ENCODE results near the gene MRC2.

The MRC2 gene

DNA sequence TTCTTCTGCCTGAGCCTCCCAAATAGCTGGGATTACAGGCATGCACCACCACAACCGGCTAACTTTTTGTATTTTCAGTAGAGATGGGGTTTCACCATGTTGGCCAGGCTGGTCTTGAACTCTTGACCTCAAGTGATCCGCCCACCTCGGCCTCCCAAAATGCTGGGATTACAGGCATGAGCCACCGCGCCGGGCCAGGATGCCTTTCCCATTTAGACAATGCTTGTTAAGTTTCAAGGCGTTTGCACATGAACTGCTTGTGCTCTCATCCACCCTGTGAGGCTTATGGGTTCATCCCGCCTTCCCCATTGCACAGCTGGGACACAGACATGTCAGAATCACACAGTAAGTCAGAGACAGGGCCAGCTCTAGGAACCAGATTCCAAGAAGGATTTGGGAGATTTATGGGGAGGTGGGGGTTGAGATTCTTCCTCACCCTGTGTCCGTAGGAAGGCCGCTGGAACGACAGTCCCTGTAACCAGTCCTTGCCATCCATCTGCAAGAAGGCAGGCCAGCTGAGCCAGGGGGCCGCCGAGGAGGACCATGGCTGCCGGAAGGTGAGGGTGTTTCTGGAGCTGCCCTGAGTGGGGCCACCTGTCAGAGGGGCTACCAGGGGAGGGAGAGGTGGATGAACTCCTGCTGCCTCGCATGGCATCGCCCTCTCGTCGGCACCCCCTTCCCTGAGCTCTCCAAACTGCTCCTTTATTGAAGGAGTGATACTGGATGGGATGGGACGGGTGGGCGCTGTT, 46.3 kb downstream of the MRC2 start:
- in situ Hi-C loops (cut with HindIII; ENCODE audit: low pct_unique_long_range_greater_than_20kb, low sequenced_read_pairs), result no loop called here
- DNase-seq (ENCODE audit: low read depth in 1 of 2, low spot score in 1 of 2), result no peak
- no peak for TF ChIP-seq JUND (IDR thresholded peaks at IDR 0.05; ENCODE audit: low read depth)

DNA sequence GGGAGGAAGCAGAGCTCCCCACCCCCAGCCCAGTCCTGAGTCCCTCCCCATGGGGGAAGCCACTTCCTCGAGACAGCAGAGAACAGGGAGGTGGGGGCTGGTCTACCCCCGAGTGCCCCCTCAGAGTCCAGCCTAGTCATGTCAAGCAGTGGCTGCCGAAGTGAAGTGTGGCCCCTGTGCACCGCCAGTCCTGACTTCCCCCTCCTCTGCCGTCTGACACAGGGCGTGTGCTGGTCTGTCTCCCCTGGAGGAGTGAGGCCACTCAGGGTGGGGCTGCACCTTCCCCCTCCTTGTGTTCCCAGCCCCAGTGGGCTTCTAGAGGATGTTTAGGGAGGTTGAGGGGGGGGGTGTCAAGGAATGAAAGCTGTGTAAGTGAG, 46.9 kb downstream of the MRC2 start:
- no peak for TF ChIP-seq JUND (IDR thresholded peaks at IDR 0.05; ENCODE audit: low read depth)
- in situ Hi-C loops (cut with HindIII; ENCODE audit: low pct_unique_long_range_greater_than_20kb, low sequenced_read_pairs), result no loop called here
- no peak for DNase-seq (ENCODE audit: low read depth in 1 of 2, low spot score in 1 of 2)

DNA sequence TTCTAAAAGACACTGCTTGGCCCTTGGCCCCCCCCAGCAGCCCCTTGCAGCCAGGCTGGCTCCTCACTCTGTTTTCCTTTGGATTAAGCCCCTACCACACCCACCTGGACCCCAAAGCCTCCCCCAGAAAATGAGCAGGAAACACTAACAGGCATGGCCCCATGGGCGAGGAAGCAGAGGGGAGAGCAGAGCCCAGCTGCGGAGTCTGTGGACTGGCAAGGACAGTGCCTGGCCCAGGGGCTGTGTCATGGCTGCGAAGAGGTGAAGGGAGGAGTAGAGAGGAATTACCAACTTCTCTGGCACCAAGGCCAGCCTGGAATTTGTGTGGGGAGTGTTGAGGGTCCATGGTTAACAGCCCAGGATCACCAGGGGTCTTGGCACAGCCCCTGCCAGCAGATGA, 47.4 kb downstream of the MRC2 start:
- no peak for DNase-seq (ENCODE audit: low read depth in 1 of 2, low spot score in 1 of 2)
- in situ Hi-C loops (cut with HindIII; ENCODE audit: low pct_unique_long_range_greater_than_20kb, low sequenced_read_pairs), result no loop called here
- no peak for TF ChIP-seq JUND (IDR thresholded peaks at IDR 0.05; ENCODE audit: low read depth)

DNA sequence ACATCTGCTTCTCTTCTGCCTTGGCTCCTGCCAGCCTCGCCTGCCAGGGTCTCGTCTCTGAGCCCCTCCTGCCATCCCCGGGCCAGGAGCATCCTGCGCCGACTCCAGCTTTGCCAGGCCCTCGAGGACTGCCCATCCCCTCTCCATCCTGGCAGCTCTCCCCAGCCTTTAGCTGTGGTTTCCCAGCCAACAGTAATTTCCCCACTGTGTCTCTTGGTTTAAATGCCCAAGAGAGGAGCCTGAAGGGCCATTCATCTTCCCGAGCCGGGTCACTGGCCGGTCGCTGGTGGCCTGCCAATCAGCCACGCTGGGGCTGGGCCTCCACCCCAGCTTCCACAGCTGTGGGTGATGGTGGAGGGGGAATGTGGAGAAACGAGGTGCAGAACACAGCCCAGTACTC, 47.8 kb downstream of the MRC2 start:
- in situ Hi-C loops (cut with HindIII; ENCODE audit: low pct_unique_long_range_greater_than_20kb, low sequenced_read_pairs), result no loop called here
- no peak for TF ChIP-seq JUND (IDR thresholded peaks at IDR 0.05; ENCODE audit: low read depth)
- DNase-seq (ENCODE audit: low read depth in 1 of 2, low spot score in 1 of 2), result no peak

DNA sequence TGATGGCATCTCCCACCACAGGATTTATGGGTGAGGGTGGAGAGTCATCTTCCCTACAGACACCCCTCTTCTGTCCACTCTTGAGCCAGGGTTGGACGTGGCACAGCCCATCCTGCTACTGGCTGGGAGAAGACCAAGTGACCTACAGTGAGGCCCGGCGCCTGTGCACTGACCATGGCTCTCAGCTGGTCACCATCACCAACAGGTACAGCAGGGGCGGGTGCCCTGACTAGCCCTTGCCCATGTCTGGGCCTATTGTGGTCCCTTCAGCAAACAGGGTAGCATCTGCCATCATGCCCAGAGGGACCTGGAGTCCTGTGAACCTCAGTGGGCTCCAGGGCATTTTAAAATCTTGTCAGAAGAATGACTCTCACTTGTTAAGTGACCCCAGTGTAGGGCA, 48.2 kb downstream of the MRC2 start:
- TF ChIP-seq JUND (IDR thresholded peaks at IDR 0.05; ENCODE audit: low read depth), result no peak
- in situ Hi-C loops (cut with HindIII; ENCODE audit: low pct_unique_long_range_greater_than_20kb, low sequenced_read_pairs), result no loop called here
- no peak for DNase-seq (ENCODE audit: low read depth in 1 of 2, low spot score in 1 of 2)

DNA sequence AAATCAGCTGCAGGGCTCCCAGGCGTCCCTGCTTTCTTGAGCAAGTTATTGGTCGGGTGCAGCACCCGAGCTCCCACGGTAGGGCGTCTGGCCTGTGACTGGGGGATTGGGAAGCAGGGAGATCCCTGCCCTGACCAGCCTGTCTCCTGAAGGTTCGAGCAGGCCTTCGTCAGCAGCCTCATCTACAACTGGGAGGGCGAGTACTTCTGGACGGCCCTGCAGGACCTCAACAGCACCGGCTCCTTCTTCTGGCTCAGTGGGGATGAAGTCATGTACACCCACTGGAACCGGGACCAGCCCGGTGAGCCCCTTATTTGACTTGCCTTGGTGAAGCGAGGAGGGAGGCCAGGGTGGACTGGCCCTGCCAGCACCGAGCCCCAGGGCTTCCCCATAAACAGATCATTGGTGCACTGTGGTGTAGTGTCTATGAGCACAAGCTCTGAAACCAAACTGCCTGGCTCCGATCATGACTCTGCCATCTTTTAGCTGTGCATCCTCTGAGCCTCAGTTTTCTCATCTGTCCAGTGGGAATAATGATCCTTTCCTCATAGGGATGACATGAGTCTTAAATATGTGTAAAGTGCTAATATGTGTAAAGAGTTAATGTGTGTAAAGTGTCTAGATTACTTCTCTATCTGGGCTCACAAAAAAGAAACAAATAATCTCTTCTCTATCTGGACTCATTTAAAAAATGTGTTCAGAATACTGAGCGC, 48.9 kb downstream of the MRC2 start:
- DNase-seq (ENCODE audit: low read depth in 1 of 2, low spot score in 1 of 2), result no peak
- in situ Hi-C loops (cut with HindIII; ENCODE audit: low pct_unique_long_range_greater_than_20kb, low sequenced_read_pairs), result no loop called here
- TF ChIP-seq JUND (IDR thresholded peaks at IDR 0.05; ENCODE audit: low read depth), result no peak

DNA sequence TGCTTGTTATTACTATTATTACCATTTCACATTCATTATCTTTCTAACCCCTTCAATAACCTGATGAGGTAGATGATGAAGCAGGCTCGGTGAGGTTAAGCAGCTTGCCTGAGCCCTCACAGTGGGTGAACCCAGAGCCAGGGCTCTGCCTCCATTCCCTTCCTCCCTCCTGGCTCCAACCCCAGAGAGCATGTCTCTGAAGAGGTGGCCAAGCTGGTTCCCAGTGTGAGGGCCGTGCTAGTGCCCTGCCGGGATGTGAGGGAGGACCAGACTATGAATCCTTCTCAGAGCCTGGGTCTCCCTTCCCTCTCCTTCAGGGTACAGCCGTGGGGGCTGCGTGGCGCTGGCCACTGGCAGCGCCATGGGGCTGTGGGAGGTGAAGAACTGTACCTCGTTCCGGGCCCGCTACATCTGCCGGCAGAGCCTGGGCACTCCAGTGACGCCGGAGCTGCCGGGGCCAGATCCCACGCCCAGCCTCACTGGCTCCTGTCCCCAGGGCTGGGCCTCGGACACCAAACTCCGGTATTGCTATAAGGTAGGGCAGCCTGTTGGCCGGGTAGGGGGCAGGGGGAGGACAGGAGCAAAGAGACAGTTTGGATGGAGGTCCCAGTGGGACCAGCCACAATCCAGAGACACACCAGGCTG, 49.6 kb downstream of the MRC2 start:
- DNase-seq (ENCODE audit: low read depth in 1 of 2, low spot score in 1 of 2), result no peak
- no peak for TF ChIP-seq JUND (IDR thresholded peaks at IDR 0.05; ENCODE audit: low read depth)
- in situ Hi-C loops (cut with HindIII; ENCODE audit: low pct_unique_long_range_greater_than_20kb, low sequenced_read_pairs), result no loop called here

DNA sequence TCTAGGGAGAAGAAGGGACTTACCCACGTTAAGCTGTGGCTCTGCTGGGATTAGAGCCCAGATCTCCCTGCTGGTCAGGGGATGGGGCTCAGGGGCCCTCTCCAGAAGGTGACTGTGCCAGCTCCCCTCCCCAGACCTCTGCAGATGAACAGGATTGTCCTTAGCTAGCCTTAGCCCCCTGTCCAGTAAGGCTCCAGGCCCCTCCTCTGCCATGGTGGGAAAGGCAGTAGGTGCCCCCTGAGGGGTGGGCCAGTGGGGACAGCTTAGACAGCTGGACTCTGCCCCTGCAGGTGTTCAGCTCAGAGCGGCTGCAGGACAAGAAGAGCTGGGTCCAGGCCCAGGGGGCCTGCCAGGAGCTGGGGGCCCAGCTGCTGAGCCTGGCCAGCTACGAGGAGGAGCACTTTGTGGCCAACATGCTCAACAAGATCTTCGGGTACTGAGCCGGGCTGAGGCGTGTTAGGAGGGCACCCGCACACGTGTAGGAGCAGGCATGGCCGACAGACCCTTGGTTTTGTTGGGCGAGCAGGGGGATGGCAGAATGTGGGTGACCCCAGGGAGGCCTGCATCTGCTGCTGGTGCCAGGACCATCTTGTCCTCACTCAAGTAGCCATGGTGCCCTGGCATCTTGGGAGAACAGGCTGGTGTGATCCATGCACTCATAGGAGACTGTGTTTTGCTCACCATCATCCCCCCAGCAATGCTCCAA, 50.9 kb downstream of the MRC2 start:
- no peak for DNase-seq (ENCODE audit: low read depth in 1 of 2, low spot score in 1 of 2)
- in situ Hi-C loops (cut with HindIII; ENCODE audit: low pct_unique_long_range_greater_than_20kb, low sequenced_read_pairs), result no loop called here
- no peak for TF ChIP-seq JUND (IDR thresholded peaks at IDR 0.05; ENCODE audit: low read depth)

DNA sequence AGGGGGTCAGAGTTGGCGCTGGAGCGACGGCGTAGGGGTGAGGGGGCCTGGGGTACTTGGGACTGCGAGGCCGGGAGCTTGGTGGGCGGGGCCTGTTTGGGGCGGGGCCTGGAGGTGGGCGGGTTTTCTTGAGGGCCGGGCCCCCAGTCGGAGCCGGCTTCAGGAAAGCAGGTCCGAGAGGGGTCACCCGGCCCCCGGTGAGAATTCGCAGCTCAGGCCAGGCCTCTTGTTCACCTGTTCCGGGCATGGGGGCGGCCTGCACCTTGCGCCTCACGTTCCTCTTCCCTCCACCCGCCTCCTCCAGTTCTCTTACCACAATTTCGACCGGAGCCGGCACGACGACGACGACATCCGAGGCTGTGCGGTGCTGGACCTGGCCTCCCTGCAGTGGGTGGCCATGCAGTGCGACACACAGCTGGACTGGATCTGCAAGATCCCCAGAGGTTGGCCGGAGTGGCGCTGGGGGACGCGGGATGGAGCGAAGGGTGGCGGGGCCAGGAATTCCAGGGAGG, 52.5 kb downstream of the MRC2 start:
- DNase-seq (ENCODE audit: low read depth in 1 of 2, low spot score in 1 of 2), result no peak
- TF ChIP-seq JUND (IDR thresholded peaks at IDR 0.05; ENCODE audit: low read depth), result no peak
- in situ Hi-C loops (cut with HindIII; ENCODE audit: low pct_unique_long_range_greater_than_20kb, low sequenced_read_pairs), result no loop called here

DNA sequence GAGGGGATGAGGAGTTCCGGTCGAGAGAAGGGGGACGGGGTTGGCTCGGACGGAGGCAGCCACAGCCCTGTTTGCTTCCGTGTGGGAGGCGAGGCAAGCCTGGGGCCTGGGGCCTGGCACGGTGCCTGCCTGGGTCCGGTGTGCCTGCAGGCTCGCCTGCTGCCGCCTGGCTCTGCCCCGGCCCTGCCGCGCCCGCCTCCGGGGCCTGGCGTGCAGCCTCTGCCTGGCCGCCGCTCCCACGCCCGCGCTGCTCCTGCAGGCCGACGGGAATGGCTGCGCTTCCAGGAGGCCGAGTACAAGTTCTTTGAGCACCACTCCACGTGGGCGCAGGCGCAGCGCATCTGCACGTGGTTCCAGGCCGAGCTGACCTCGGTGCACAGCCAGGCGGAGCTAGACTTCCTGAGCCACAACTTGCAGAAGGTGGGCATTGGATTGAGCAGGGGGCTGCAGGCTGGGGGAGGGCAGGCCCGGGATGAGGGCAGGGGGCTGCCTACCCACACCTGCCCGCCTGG, 53.1 kb downstream of the MRC2 start:
- DNase-seq (ENCODE audit: low read depth in 1 of 2, low spot score in 1 of 2), result no peak
- in situ Hi-C loops (cut with HindIII; ENCODE audit: low pct_unique_long_range_greater_than_20kb, low sequenced_read_pairs), result no loop called here
- TF ChIP-seq JUND (IDR thresholded peaks at IDR 0.05; ENCODE audit: low read depth), result no peak

DNA sequence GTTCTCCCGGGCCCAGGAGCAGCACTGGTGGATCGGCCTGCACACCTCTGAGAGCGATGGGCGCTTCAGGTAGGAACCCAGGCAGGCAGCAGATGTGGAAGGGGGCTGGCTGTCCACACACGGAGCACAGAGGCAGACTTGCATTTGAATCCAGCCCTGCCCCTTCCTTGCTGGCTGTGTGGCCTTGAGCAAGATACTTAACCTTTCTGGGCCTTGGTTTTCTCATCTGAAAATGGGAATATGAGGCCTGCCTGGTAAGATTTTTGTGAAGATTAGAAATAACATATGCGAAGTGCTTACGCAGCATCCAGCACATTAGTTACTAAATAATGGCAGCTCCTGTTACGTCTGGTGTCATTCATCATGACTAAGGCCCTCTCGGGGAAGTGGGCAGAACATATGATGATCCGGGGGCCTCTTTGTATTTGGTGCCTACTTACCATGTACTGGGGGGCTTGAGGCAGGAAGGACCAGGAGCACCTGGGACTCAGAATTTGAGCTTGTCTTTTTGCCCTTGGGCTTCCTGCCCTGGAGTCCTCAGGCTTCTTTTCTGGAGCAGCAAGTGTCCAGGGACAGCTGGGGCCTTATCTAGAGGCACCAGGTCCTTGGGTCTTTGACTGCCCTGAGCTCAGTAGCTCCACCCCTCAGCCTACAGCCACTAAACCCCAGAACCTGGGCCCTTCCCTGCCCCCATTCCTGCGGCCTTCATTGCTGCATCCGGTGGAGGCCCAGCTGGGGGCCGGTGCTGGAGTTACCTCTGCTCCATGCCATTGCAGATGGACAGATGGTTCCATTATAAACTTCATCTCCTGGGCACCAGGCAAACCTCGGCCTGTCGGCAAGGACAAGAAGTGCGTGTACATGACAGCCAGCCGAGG, 53.8 kb downstream of the MRC2 start:
- no peak for DNase-seq (ENCODE audit: low read depth in 1 of 2, low spot score in 1 of 2)
- TF ChIP-seq JUND (IDR thresholded peaks at IDR 0.05; ENCODE audit: low read depth), result no peak
- in situ Hi-C loops (cut with HindIII; ENCODE audit: low pct_unique_long_range_greater_than_20kb, low sequenced_read_pairs), result no loop called here

Data from T47D (cell line).